GM23248 (cell line): Measurements from ENCODE around the gene LONP2.

Experiments
- EZH2 ChIP-seq: fragments of 200-600 bp; sonication (generic); IDR thresholded peaks from 2 replicates; pipeline ENCODE4 v1.6.1; 2018; ENCODE audit warnings: antibody characterized with exemption, mild to moderate bottlenecking; ENCODE audit not compliant: insufficient read depth, poor library complexity, severe bottlenecking
- EZH2phosphoT487 ChIP-seq: fragments of 200-600 bp; sonication (generic); IDR thresholded peaks from 2 replicates; pipeline ENCODE4 v1.6.1; 2018; ENCODE audit warnings: antibody characterized with exemption, moderate library complexity, mild to moderate bottlenecking, low read depth; ENCODE audit not compliant: insufficient read depth

DNA sequence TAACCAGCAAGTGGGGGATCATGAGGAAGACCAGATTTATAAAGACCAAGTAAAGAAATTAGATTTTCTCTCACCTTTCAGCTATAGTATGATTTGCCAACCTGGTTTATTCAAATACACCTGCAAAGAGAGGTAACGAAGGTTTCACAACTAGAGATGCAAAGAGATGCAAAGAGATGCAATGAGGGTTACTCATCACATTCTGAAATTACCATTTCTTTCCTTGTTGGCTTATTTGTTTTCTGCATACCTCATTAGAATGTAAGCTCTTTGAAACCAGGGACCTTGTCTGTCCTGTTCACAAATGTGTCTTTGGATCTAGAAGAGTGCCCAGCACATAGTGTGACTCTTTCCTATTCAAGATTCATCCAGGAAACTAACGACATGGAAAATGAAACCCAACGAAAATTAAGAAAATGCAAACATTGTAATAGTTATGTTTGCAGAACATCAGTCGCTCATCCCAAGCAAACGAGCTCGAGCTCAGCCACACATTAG, 9.0 kb upstream of the LONP2 start:
- TF ChIP-seq EZH2 (no peak), EZH2phosphoT487 (no peak)
